Kidney tubule cell (primary cell): ENCODE measurements around the gene SEMA3A.

ENCODE experiments used
- DNase-seq: peaks from one replicate; pipeline ENCODE4 v3.0.0-alpha.2; 2018; ENCODE audit warnings: low spot score

Gene SEMA3A

DNA sequence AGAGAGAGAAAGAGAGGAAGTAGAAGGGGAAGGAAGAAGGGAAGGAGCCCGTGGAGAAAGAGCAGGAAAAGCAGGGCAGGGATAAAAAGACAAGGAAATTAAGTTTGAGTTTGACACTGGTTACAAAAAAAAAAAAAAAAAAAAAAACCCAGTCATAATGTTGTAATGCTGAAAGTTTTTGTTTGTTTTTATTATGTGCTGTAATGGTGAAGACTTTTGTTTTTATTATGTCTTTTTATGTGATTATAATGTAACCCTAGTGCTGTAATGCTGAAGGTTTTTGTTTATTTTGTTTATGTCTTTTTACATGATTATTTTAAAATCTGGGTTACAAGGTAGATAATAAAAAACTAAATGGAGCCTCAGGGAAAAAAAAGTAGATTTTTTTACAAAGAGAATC lies 184.8 kb downstream of the SEMA3A start:
- DNase-seq, result no peak

DNA sequence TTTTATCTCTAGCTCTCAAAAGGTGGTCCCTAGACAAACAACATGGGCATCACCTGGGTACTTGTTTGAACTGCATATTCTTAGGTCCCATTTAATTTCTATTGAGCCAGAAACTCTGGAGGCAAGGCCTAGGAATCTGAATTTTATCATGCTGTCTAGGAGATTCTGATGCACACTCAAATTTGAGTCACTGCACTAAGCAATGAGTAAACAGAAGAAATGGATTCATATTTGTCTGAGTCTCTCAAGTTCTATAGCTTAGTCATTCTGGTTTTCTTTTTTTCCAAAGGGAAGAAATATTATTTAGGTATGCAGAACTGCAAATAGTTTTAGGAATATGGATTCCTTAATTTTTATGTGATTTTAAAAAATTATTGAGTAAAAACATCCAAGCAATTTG lies 185.5 kb downstream of the SEMA3A start:
- DNase-seq, result no peak

DNA sequence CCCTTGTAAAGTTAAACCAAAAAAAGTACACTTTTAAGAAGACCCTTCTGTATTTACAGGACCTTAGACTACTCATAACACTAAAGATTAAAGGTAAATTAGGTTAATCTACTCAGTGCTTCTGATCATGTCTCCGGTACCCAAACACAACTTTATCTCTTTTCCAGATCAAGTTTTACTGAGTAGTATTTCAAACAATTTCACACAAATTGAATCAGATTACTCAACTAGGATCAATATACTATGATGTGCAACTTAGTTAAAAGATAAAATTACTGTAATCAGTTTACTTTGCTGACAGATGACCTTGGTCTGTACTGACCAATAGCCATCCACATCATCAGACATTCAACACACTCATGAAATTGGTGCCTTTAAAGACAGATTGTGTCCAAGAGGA lies 191.4 kb downstream of the SEMA3A start:
- no peak for DNase-seq

DNA sequence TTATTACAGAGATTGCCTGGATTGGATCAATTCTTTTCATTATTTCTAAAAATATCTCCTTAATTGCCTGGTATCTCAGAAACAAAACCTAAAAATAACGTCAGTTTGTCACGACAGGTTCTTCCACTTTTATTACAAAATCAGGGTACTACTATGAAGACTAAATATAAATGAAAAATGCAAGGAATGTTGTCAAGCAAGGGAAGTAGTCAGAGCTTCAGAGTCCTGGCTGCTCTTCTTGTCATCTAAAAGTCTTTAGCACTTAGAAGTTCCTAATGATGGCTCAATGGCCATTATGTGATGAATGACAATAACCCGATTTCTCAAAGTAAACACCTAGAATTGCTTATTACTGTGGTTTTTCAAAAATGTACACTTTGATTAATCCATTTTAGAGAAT lies 192.2 kb downstream of the SEMA3A start:
- DNase-seq, result no peak

DNA sequence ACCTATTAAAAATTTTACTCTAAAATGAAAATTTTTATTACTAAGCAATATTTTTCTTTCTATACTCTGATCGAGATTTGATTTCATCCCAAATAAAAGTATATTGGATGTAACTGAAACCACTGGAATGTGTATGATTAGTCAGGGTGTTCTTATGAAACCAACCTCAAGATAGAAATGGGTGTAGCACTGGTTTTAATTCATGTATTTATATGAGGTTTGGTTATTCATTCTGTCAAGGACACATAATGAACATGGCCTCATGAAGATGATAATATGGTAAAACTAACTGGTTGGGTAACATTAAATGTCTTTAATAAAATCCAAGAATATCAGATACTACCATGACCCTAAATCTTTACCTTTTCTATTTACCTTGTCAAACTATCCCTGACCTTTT lies 197.7 kb downstream of the SEMA3A start:
- no peak for DNase-seq

DNA sequence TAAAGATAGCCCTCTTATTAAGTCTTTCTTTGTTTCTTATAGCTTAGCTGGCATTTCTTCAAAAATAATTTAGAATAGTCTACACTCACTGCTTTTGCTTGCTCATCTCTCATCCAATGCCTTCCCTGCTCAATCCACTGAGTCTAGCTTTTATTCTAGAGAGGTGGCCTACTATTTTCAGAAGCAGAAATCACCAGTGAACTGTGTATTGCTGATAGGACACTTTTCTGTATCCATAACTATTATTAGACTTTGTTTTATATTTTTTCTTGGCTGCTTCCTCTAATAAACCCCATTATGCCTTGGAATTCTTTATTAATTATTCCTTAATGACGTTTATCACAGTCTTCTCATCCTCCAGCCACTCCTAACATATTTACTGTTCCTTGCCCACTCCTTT lies 206.8 kb downstream of the SEMA3A start:
- no peak for DNase-seq

DNA sequence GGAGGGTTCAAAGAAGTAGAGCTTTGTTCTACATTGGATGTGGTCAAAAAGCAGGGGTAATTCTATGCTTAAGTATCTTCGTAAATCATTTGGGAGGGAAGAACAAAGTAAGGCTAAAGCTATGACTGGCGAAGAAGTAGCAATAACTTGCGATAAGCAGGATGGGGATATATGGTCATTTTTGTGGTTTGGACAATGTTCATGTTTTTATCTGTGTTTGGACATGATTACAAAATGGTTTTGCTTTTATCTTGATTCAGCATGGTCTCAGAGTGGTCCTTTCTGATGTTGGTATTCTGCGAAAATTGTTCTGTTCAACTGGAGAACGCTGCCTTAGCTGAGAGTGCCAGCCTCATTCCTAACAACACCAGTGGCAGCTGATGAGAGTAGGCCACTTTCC lies 208.8 kb downstream of the SEMA3A start:
- DNase-seq, result no peak

DNA sequence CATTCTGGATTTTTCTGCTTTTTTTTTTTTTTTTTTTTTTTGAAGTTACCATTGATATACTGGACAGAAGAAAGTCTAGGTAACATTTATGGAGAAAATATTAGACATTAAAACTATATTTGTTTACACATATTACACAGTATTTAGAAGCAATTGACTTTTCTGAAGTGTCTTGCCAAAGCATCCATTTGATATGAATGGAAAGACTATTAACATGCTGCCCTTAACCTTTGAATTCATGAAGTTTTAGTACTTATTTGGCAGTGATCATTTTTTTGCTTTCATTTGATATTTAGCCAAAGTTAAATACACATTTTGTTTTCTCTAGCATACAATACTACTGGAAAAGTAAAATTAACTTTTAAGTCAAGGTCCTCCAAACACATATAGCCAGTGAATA lies 210.0 kb downstream of the SEMA3A start:
- no peak for DNase-seq

DNA sequence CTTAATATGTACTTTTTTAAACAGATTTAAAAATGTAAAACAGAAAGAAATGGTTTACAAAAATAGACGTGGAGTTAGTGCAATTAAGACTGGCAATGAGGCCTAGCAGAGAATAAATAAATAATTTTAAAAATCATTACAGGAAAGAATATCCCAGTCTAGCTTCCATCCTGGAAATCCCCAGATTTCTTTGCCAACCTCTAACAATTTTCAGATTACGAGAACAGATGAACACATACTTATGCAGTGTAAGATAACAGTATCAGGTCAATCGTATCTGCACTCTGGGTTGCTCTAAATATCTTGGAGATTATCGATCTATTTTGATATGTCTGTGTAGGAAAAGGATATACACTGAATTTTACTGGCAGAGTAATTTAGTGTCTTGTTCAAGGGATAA lies 210.5 kb downstream of the SEMA3A start:
- no peak for DNase-seq

DNA sequence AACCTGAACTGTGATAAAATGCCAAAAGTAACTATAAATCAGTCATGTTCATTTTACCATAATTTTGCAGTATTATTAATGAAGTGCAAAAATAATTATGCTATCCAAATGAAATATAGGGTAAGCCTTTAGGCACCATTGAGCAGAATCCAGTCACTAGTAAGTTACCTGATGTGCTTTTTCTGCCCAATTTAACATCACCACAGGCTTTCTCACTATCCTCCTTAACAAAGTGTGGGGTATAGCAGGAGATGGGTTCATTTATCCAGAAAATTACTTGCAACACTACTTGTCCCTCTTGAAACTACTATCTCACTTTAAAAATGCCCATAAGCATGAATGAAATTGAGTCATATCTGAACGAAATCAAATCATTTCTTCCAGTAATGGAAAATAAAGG lies 211.0 kb downstream of the SEMA3A start:
- DNase-seq, result no peak

DNA sequence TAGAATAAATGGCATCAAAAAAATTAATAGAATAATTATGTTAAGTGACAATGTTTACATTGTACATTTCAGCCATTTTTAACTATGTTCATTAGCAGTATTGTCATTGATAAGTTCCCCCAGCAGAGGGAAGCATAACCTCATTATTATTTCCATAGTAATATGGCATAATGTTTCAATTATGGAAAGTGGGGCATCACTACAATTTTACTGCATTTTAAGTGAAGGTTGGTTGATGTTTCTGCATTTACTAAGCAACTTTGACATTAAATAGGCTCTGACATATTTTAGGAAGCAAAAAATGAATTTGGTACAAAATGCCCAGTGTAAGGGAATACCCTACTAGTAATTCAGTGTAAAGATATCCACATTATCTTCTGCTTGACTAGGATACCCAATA lies 218.3 kb downstream of the SEMA3A start:
- DNase-seq, result peak; percentile 36

DNA sequence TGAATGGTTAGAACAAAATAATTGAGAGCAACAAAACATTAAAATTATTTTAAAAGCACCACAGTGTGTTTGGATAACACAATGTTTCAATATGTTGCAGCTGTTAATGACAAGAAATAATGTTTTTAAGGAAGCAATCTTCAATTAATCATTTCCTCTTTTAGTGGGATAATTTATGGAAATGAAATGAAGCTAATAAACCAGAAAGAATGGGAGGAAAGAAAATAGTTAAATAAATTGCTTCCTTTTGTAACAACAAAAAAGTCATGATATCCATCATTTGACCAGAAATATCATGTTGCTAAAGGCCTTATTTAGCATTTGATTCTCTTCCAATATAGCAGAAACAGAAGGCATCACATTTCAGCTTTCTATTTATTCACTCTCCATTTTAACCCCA lies 224.5 kb downstream of the SEMA3A start:
- DNase-seq, result no peak

DNA sequence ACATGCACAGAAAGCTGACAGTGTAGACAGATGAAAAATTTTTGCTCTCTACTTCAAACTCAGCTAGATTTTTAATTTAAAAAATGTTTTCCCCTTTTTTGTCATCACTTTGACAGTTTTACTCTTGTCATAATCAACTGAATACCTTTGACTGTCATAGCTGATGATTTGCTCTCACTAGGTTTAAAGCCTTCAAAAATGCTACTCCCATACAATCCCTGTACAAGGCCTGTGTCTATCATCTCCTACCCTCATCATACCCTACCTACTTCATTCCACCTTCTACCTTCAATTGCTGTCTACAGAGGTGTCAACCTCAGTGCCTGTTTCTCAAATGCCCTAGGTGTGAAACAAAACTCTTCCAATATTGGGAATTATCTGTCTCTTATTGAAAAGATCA lies 230.3 kb downstream of the SEMA3A start:
- DNase-seq, result no peak

DNA sequence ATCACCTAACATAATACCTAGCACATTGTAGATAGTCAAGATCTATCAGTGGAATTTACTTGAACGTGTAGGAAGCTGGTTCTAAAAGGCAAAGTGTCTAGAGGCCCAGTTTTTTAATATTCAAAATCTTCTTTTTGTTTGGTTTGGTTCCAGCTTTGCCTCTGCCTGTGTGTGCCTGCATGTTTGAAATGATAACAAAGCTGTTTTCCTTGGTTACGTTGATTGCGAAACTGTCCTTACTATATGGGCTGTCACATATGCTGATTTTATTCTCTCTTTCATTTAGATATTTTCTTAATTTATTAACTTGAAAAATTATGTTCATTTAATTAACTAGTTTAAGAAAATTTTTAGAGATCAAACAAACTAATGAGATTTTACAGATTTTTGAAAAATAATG lies 237.3 kb downstream of the SEMA3A start:
- DNase-seq, result no peak

DNA sequence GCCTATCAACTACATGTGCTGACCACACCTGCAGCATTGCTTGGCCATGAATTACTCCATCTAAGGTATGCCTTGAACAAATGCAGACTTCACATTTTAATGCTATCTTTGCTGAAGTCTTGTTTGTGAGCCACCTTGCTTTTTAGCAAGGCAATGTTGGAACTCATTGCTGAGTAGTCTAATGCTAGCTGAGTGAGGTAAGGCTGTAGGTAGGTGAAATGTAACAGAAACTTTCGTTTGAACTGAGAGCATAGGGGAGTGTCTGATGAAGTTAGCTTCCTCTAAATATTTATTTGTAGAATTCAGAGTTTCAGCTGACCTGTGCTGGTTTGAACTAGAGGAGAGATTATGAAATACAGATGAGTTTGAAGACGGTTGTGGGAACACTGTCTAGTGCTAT lies 238.5 kb downstream of the SEMA3A start:
- no peak for DNase-seq

DNA sequence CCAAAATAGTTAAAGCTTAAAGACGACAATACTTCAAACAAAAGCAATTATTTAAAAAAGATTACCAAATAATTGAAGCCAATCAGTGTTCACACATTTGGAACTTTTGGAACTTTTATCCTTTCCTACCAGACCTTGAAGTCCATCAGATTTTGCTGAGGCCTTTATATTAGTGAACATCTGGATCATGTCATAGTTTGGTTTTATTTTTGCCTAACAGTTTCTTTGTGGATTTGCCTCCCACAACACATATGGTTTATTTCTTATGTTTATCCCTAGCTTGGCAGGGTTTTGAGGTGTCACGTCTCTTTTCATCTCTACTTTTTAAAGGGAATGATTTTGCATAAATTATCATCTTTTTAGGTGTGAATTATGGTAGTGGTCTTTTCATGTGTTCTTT lies 242.4 kb downstream of the SEMA3A start:
- DNase-seq, result no peak

DNA sequence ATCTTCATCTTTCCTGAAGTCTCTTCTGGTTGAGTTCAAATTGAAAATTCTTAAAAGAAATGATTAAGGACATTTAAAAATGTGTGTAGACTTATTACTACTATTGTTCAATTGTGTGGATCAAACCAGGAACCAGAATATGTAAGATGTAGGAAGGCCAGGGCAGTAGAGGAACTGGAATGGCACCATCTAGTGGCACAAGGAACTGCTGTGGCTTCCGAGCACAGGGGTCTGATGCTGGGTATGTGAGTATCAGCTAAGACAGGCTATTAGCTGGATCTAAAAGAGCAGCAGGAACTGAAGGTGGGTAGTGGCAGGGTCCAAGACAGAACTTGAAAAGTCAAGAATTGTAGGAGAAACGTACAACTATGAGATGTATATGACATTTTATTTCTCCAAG lies 247.3 kb downstream of the SEMA3A start:
- peak; percentile 29 for DNase-seq

DNA sequence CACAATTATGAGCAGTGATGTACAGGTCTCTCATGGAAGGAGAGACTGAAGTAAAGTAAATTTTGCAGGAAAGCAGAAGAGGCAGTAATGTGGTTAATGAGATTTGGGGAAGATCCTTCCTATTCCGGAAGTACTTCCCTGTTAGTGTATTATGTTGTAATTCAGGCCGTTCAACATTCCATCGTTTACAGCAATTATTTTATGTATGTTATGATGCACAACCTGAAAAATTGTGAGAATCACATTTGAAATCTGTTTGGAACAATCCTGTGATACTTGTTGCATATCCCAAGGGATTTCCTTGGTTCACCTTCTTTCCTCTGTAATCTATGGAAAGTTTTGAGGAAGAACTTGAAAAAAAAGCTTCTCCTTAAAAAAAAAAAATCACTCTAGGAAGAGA lies 247.8 kb downstream of the SEMA3A start:
- no peak for DNase-seq

DNA sequence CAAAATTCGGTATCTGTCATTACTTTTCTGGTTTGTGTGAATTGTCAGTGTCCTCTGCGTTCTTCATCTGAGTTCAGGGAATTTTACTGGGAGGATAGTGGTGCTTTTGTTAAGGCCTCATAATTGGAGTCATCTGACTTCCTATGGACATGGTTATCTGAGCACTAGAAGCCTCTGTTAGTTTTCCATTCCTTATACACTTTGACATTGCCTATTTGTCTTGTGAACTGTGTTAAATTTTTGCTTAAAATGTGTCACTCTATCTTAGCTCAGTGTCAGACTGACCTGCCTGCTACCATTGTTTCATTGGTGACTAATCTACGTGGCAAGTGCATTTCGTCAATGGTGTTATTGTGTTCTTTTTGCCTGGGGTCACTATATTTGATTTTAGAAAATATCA lies 253.3 kb downstream of the SEMA3A start:
- DNase-seq, result no peak

DNA sequence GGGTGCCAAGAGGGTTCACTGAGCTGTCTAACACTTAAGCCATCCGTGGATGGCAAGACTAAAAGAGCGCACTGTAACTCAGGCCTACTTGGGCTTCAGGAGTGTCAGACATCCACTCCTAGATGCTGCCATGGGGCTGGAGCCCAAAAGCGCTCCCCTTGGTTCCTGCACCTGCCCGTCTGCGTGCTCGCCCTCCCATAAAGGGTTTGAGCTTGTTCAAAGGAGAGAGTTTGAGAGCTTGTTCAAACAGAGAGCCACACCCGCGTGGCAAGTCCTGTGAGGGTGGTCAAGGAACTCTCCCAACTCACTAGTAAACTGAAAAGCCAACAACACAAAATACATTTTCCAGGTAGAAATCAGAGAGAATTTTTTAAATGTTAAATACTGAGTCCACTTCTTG lies 256.7 kb downstream of the SEMA3A start:
- DNase-seq, result no peak

DNA sequence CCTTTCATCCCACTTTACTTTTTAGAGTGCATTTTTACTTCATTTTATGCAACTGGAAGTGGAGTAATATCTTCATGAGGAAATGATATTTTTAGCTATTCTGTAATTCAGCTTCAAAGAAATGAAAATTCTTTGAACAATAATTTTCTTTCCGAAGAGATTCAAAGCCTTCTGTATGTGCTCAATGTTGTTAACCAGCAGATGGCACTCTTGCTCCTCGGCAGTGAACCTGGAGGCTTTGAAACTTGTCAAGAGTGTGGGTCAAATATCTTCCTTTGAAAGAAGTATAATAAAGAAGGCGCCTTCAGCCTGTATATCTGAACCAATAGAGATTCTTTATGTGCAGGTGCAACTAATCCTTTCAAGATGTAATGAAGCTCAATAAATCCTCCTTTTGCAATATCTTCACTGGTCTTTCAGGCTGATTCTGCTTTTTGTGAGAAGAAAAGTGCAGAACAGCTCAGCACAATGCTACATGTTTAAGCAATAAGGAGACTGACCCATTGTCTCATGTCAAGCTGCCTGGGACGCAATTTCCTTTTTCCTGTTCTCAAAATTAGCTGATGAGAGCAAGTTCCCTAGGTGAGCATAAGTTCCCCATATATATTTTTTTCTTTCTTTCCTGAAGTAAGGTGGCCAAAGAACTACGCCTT lies 258.4 kb downstream of the SEMA3A start:
- DNase-seq, result peak; percentile 67

DNA sequence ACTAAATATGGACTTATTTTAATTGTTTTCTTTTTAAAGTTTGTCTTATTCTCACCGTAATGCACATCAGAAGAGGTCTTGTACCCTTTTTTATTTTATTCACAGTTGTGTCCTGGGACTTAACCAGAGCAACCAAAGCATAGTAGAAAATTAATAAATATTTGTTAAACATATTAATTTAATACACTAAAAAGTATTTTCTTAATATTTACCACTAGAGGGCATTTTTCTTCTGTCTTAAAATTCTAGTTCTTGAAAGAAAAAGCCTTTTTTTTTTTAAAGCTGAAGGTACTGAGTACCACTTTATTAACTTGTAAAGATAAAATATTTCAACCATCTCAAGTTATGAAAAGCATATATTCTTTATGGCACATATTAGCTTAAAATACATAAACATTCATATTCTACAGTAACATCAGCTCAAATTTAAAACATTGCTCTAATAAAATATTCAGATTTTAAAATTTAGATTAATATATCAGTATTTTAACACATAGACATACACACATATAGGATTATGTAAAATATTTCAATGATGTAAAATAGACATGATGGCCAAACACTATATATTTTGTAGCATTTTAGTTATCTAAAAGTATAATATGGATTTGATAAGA lies 260.4 kb downstream of the SEMA3A start:
- DNase-seq, result no peak

DNA sequence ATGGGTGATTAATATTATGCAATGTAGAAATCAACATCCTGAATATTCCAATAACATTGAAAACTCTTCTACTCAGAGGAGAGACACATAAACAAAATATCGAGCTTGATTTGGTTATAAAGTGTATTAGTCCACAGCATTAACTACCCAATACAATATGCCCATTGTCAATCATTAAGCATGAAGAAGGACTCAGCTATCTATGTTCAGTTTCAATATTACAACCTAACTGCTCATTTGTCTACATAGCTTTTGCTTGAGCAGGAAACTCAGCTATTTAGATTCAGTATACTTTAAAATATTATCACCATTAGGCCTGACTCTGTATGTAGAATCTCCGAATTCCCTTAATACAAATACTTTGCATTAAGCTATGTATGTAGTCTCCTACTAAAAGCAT lies 262.6 kb downstream of the SEMA3A start:
- no peak for DNase-seq

DNA sequence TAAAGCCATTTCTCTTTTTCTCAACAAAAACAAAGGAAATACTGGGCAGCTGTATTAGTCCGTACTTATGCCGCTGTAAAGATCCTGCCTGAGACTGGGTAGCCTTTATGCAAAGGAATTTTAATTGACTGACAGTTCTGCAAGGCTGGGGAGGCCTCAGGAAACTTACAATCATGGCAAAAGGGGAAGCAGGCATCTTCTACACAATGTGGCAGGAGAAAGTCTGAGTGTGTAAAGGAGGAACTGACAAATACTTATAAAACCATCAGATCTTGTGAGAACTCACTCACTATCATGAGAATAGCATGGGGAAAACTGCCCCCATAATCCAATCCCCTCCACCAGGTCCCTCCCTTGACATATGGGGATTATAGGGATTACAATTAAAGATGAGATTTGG lies 264.3 kb downstream of the SEMA3A start:
- no peak for DNase-seq
